ENCODE results near the gene ADAT3.

ADAT3 gene

DNA sequence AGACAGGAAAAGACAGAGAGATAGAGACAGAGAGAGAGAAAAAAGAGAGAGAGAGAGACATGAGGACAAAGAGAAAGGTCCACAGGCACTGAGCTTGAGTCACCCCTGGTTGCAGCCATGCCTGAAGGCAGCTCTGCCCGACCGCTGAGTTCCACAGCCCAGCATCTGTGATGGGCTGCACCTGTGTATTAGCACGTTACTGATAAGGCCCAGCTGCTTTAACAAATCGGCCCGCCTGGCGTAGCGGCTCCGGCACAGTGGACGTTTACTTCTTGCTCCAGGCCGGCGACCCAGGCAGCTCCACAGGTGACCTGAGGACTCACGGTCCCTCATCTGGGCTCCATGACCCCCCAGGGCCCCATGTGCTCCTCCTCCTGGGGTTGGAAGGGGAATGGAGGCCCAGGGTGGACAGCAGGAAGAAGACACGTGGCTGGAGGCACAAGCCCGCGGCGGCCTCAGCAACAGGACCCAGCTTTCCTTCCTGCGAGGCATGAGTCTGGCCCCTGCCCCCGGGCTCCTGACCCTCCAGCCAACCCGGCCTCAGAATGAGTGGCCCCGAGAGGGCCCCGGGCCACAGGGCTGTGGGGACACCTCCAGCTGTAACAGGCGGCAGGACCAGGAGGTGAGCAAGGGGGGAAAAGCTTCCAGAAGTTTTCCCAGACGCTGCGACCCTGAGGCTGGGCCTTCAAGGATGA, 31.9 kb downstream of the ADAT3 start:
- DNase-seq = no peak

DNA sequence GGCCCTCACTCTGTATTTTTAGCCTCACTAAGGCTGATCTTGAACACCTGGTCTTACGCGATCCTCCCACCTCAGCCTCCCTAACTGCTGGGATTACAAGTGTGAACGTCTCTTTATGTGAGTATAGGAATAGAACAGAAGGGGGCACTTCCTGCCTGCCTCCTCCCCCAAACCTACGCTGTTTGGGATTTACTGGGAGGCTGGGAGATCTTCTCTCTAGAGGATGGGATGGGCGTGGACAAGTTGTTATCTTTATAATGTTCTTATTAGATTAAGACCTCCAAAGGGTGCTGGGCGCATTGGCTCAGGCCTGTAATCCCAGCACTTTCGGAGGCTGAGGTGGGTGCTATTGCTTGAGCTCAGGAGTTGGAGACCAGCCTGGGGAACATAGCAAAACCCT, 32.9 kb downstream of the ADAT3 start:
- no peak for DNase-seq

DNA sequence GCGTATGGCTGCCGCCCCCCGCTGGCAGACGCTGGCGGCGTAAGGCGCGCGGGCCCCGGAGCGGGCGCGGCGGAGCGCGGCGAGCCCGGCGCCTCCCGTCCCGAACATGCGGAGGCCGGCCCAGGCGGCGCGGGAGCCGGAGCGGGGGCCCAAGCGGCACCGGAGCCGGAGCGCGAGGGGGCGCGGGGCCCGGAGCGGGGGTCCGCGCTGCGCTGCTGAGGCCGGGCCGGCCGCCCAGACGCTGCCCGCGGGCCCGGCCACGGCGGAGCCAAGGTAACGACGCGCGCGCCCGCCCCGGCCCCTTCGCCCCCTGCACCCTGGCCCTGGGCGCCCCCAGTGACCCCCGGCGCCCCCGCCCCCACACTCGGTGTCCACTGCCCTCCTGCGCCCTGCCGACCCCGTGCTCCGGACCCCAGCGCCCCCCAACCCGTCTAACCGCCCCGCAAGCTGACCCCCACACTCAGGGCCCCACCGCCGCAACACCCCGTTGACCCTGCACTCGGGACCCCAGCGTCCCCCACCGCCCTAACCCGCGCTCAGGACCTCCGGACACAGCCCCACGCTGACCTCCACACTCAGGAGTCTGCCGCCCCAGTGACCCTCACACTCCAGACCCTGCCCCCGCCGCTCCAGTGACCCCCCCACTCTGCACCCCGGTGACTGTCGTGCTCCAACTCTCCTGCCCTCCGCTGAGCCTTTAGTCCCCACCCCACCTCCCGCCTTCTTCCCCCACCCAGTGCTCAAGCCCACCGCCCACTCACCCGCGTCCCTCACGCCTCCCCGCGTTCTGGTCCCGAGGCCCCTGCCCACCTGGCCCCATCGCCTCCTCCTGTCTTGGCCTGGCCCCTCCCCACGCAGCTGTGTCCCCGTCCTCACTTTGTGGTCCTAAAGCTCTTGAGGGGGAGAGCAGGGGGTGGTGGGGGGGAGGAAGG, 36.2 kb downstream of the ADAT3 start, which contains the start of gene CSNK1G2:
TSS of gene CSNK1G2 (plus strand) at position 27 of the 932 bp plus-strand sequence. CDS start 28,601 bp downstream, outside the sequence.
- peak in 3 of 56 donors; percentile 1 to 65 (median 46) for DNase-seq

DNA sequence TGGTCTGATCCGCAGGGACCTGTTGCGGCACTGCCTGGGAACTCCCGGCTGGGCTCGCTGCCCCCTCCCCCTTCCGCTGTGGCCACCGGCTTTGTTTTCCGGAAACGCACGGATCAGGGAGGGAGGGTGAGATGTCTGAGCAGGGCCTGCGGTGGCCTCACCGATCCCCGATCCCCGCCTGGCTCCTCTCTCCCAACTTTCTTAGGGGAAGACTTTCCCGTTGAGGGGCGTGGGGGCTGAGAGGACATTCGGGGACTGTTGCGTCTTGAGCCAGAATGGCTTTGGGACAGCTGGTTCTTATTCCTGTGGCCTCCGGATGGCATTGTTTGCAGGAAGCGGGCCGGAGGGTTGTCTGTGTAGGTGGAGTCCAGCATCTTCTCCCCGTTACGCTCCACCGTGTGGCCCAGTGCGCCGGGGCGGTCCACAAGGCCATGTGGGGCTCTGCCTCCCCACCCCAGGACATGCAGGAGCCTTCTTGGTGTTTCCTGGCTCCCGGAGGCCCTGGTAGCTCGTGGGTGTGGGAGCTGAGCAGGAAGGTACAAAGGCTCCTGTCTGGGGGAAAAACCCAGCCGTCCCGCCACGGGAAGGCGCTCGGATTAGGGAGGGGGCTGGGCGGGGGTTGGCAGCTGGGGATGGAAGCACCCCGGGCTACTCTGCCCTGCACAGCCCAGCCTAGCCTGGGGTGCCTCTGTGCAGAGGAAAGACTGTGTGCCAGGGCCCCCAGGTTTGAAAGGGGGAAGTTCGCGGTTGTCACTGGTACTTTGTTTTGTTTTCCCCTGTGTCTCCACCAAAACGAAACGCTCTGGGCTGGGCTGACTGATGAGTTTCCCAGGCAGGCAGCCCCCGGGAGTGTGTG, 37.1 kb downstream of the ADAT3 start:
- DNase-seq = peak in 33 of 56 donors; percentile 19 to 65 (median 38)

DNA sequence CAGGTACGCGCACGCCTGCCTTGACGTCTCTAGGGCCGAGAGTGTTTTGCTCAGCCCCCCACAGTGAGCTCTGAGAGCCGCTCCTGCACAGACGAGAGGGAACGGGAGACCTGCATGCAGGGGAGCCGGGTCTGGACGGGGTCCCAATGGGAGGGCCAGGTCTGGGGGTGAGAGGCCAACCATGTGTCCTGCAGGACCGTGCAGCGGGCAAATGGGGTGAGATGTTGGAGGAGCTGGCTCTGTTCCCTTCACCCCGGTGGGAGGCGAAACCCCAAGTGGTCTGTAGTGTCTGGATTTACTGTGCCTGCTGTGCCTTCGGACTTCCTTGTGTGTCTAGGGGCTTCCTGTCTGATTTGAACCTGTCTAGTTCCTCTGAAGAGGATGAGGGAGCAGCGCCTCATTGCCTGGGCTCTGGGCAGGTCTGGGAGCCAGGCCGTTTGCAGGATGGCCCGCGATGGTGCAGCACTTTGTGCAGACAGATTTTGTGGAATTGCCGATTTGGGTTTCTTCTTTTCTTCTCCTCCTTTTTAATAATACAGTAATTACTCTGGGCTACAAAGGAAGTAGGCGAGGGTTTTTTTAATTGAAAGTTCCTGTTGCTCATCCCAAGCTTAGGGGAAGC, 37.8 kb downstream of the ADAT3 start:
- peak in 1 of 56 donors; percentile 32 for DNase-seq

DNA sequence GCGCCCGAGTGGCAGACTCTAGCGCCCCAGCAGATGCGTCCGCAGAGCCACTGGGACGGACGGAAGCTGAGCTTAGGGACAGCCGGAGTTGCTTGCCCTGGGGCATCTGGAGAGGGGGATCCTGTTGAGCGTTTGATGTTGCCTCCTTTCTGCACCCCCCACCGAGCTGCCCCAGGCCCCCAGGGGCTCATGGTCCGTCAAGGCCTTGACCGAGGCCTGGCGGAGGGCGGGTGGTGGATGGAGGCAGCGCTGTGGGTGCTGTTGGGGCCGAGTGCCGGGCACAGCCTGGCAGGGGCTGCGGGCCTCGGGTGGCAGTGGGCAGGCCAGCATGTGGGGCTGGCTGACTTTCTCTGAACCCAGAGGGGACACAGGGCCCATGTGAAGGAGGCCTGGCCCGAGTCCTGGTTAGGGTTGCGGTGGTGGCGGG, 38.5 kb downstream of the ADAT3 start:
- DNase-seq = no peak

DNA sequence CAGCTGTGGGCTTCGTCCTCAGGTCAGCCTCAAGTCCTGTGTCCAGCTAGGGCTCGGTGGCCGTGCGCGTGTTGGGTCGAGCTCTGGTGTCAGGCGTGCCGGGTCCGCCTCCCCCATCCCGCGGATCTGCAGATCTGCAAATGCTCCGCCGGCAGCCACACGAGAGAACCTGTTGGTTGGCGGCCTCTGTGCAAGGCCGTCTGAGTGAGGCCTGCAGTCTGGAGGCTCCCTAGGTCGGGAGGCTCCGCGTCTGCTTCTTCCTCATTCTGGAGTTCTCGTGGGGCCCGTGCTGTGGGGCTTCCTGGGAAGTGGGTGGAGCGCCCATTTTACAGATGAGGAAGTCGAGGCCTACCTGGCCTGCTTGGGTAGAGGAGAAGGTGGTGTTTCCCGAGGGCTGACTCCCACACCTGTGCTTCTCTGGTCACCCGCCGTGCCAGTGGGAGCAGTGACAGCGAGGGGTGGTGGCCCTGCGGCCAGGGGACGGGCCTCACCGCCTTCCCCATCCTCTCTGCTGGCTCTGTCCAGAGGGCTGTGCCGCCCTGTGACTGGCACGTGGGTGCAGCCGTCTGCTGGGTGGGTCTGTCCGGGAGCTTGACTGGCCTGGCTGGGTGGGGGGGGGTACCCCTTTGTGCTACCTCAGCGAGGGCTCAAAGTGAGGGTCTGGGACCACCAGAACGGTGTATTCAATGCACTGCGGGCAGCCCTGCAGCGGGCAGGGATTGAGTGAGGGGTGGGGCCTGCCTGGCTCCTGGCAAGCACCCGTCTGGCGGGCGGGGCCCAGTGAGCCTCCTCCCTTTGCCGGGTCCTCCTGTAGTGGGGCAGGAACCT, 39.1 kb downstream of the ADAT3 start:
- peak in 1 of 56 donors; percentile 8 for DNase-seq

DNA sequence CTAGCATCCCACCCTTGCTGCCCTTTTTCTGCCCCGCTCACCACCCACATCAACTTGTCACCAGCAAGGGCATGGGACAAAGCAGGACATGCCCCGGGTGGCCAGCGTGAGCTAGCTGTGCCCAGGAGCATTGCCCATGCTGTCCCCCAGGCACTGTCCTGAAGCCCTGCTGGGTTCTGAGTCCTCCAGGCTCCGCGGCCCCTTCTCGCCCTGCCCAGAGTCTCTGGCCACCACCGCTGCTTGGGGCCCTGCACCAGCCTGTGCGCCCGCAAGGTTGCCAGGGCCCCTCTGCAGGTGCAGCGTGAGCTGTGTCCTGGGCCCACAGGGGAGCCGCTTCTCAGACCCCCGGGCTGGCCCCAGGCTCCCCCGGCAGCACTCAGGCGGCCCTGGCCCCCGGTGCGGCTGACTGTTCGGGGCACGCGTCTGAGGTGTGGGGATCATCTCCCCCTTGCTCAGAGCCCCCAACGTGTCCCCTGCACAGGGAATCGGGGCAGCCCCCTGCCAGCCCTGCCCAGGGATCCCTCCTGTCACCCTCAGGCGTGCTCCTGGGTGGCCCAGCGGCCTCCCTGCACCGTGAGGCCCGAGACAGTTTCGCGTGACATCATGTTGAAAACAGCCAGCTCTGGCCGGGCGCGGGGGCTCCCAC, 39.8 kb downstream of the ADAT3 start:
- DNase-seq = no peak

DNA sequence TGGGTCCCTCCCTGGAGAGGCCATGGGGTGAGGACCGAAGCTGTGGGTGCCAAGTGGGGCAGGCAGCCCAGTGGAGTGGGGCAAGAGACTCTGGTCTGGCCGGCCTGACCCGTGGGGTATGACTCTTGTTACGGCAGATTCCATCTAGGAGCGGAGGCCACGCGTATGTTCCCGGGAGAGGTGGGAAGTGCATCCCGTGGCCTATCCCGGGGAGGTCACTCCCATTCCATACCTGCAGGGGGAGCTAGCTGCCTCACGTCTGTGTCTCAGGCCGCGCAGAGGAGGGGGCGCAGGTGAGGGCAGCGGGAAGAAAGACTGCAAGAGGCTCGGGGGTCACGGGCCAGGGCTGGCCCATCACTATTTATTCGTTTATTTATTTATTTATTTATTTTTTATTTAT, 40.7 kb downstream of the ADAT3 start:
- DNase-seq = peak in 2 of 56 donors; percentile 18 to 30

DNA sequence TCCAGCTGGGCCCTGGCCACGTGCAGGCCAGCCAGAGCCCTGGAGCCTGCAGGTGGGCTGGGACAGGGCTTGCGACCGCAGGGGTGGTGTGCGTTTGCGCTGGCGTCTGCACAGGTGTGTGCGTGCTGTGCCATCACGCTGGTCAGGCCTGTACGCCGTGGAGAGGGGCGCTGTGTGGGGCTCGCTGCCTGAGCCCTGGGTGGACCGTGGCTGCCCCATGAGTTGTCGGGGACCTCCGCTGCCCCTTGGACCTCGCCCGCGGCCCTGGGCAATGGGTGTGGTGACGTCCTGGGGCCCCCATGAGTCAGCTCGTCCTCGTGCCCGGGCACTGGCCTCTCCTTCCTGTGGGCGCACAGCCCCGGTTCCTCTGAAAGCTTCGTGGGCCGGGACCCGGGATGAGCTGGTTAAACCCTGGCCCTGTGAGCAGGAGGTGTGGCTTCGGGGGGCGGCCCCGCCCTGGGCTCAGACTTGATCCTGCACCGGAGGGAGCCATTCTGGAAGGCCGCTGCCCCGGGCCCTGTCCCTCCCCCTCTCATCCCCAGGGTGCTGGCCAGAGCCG, 42.5 kb downstream of the ADAT3 start:
- DNase-seq = no peak

DNA sequence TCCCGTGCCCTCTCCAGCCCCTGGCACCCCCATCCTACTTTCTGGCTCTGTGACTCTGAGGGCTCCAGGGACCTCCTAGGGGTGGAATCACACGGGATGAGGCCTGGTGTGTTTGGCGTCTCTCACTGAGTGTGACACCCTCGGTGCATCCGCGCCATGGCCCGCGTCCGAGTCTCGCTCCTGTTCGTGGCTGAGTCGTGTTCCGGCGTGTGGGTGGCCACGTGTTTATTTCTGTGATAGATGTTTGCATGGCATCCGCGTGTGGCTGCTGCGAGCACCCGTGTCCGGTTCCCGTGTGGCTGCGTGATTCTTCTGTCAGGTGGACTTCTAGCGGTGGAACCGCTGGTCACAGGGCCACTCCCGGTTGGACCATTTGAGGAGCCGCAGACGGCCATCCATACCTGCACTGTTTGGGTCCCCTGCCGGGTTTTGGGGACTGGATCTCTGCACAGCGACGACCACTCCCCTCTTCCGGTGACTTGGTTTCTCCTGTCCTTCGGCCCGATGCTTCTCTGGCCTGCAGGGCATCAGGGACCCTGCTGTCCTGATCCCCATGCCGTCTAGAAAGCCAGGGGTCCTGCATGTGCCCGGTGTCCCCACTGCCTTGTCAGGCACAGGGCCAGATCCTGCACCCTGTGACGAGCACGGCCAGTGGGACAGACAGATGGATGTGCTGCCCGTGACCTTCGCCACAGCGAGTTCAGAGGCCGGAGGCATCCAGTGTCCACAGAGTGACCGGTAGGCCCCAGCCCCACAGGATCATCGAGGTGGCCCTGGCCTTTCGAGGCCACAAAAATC, 44.3 kb downstream of the ADAT3 start:
- DNase-seq = no peak

DNA sequence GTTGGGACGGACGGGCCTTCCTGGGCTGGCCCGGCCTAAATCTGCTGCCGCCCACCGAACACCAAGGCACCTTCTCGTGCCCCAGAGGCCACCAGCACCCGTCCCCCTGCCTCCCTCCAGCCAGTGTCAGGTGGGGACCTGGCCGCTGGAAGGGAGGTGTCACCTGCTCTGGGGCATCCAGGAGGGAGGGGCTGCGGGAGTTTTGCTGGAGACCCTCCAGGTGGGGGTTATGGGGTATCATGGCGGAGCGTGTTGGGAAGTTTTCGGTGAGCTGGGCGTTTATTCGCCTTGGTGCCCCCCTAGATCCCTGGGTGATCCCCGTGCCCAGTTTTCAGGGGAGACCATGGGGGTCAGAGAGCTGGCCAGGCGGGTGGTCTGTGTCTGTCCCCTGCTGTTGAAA, 45.4 kb downstream of the ADAT3 start:
- DNase-seq = no peak

DNA sequence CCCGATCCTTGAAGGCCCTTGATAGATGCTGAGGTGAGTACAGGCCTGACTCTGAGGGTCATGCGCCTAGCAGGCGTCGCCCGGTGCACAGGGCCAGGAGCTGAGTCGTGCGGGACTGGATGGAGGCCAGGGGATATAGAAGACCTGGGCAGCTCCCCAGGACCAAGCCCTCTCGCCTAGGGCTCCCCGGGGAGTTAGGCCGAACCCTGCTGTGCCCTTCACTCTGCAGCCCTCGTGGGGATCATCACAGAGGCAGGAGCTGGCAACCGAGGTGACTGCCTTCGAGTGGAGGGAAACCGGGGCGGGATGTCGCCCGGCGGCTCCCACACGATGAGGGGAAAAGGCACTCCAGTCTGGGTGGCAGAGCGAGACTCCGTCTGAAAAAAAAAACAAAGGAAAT, 47.4 kb downstream of the ADAT3 start:
- no peak for DNase-seq

DNA sequence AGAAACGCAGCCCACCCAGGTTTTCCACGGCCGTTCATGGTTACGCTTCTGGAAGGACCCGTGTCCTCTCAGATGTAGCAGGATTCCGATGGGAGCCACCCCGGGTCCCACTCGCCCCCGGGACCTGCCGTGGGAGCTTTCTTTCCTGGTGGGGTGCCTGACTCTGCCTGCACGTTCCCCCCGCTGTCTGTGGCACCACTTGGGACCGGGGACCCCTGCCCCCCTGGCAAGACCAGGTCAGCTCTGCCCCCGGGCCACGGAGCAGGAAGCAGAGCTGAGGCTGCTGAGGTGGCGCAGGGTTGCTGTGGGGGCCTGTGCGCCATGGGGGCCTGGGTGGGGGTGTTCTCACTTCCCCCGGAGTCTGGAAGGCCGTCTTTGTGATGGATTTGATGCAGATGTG, 47.8 kb downstream of the ADAT3 start:
- DNase-seq = no peak

DNA sequence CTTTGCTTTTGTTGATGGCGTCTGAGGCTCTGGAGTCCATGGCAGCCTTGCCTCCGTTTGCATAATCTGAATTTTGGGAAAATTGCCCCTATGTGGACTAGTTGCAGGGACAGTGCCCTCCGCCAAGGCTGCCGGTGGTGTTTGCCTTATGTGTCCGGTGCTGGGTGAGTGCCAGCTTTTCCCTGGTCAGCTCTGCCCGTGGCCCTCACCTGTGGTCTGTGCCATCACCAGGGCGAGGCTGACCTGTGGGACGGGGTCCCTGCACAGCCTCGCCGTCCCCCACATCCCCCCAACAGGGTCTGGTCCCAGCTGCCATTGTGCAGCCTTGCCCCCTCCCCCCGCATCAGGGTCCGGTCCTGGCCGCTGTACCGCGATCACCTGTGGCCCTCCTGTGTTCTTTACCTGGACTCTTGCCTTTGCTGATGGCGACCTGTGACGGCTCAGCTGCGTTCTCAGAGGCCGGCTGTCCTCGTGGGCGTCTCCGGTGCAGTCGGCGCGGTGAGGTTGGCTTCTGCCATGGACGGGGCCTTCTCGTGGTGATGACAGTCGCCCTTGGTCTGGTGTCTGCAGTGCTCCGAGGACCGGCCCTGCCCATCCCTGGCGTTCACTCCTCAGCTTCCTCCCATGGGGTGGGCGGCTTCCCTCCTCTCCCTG, 48.4 kb downstream of the ADAT3 start:
- DNase-seq = no peak

DNA sequence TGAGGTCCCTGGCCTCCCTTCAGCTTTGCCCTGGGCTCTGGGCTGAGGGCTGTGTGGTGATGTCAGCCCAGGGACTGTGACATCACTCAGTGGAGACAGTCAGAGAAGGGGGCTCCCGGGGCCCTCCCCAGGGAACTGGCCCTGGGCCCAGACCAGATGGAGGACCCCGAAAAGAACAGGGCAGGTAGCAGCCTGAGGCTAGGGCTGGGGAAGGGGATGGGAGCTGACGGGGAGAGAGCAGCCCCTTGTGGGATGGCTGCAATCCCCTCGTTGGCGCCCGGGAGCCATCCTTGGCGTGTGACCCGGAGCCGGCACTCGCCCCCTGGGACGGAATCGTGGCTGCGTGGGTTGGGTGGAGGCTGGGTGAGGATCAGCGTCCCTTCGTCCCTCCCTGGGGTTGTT, 49.3 kb downstream of the ADAT3 start:
- DNase-seq = no peak
